HepG2 (cell line): ENCODE data around the gene AKAP7. TPM values are rescaled to one million over a fixed set of nuclear protein-coding genes. Genes with fewer than 3 reads are reported as not detected.

ENCODE experiments used
- ATAC-seq: fragments of 200-7000 bp; cut with Tn5 transposase; 3 replicates; pipeline ENCODE4 v1.9.1; 2020; ENCODE audit warnings: mild to moderate bottlenecking, moderate library complexity
- BruUV-seq: library from RNA; stranded (reverse); fragments of 400-500 nt; replicated peaks from 2 replicates; lab custom pipeline; 2021; lab: Mats Ljungman, UMichigan
- CTCF ChIA-PET: fragments of 300-600 bp; formaldehyde crosslinking; extraction: SDS; loops from one replicate; lab custom pipeline; 2021; ENCODE audit warnings: low total read pairs, inconsistent platforms, low intra/inter-chr PET ratio; lab: Yijun Ruan, JAX
- POLR2A ChIA-PET: fragments of 350-600 bp; sonication (Branson Sonifier 250); formaldehyde crosslinking; loops from one replicate; lab custom pipeline; 2020; ENCODE audit warnings: antibody characterized with exemption, inconsistent platforms; lab: Yijun Ruan, JAX
- DNase-seq: peaks from one replicate; pipeline ENCODE4 v3.0.0-alpha.2; 2015; ENCODE audit warnings: low spot score
- FAIRE-seq: peaks from 3 replicates; lab custom pipeline; 2011; peaks lifted over from hg19 to GRCh38; lab: Jason Lieb, UNC
- H2AFZ ChIP-seq: one replicate; pipeline ENCODE4 v1.6.1; 2011; ENCODE audit warnings: low read length, inconsistent platforms
- H3K27ac ChIP-seq: fragments of 300-600 bp; 3 replicates; pipeline ENCODE4 v1.8.0; 2011; ENCODE audit warnings: mixed run types, mild to moderate bottlenecking, mixed read lengths, low read length, inconsistent platforms; ENCODE audit not compliant: insufficient read depth; ENCODE audit errors: extremely low read length
- H3K27me3 ChIP-seq, 2 experiments: fragments of 200-600 bp in 1 of 2; 2 replicates in 1 of 2; 3 replicates in 1 of 2; pipeline versions ENCODE4 v1.6.0 to v1.8.0; 2011; ENCODE audit warnings: low read length in 2 of 2, mild to moderate bottlenecking in 2 of 2, moderate library complexity in 2 of 2, inconsistent platforms in 1 of 2; ENCODE audit not compliant: insufficient read depth in 2 of 2, control insufficient read depth in 1 of 2
- H3K36me3 ChIP-seq, 2 experiments: fragments of 200-600 bp in 1 of 2; replicated peaks in 1 of 2; 2 replicates in 1 of 2; 3 replicates in 1 of 2; pipeline versions ENCODE4 v1.5.1 to v1.8.0; 2011; ENCODE audit warnings: low read length in 2 of 2, inconsistent platforms in 1 of 2; ENCODE audit not compliant: insufficient read depth in 2 of 2, control insufficient read depth in 1 of 2
- H3K4me1 ChIP-seq: 2 replicates; pipeline ENCODE4 v1.5.1; 2012; ENCODE audit warnings: low read length, inconsistent platforms; ENCODE audit not compliant: insufficient read depth
- H3K4me2 ChIP-seq: 2 replicates; pipeline ENCODE4 v1.6.0; 2011; ENCODE audit warnings: low read depth, low read length, inconsistent platforms
- H3K4me3 ChIP-seq, 3 experiments: fragments of 200-600 bp in 1 of 3; sonication (generic), shearing (Covaris generic) in 1 of 3; replicated peaks in 1 of 3; 2 replicates each; pipeline ENCODE4 v1.5.1; 2011 to 2016; ENCODE audit warnings: low read length in 3 of 3, inconsistent platforms in 2 of 3, low read depth in 2 of 3, mild to moderate bottlenecking in 2 of 3, control low read depth in 1 of 3, mixed read lengths in 1 of 3; ENCODE audit not compliant: insufficient read depth in 1 of 3
- H3K79me2 ChIP-seq: one replicate; pipeline ENCODE4 v1.6.1; 2011; ENCODE audit warnings: low read length, inconsistent platforms; ENCODE audit not compliant: insufficient read depth
- H3K9ac ChIP-seq: 2 replicates; pipeline ENCODE4 v1.6.0; 2011; ENCODE audit warnings: mild to moderate bottlenecking, low read depth, low read length, inconsistent platforms; ENCODE audit not compliant: insufficient read depth
- H3K9me3 ChIP-seq: 2 replicates; pipeline ENCODE4 v1.5.1; 2012; ENCODE audit warnings: mild to moderate bottlenecking, low read length
- H4K20me1 ChIP-seq: 2 replicates; pipeline ENCODE4 v1.6.0; 2011; ENCODE audit warnings: inconsistent platforms, mild to moderate bottlenecking, low read length, moderate library complexity; ENCODE audit not compliant: insufficient read depth
- AKAP8 ChIP-seq: sonication (generic); formaldehyde crosslinking; IDR thresholded peaks from 2 replicates; pipeline ENCODE4 v1.5.1; 2020; ENCODE audit warnings: mild to moderate bottlenecking, missing genetic modification reagents
- ATM ChIP-seq: fragments of 450-650 bp; IDR thresholded peaks from 2 replicates; pipeline ENCODE4 v1.7.1; 2017; ENCODE audit warnings: mild to moderate bottlenecking, borderline replicate concordance
- CC2D1A ChIP-seq: sonication (generic); formaldehyde crosslinking; IDR thresholded peaks from 2 replicates; pipeline ENCODE4 v1.8.1; 2023; ENCODE audit warnings: mild to moderate bottlenecking, missing genetic modification reagents
- HIVEP1 ChIP-seq: sonication (generic); formaldehyde crosslinking; IDR thresholded peaks from 2 replicates; pipeline ENCODE4 v1.4.0; 2020; ENCODE audit warnings: mild to moderate bottlenecking, missing genetic modification reagents
- PHF8 ChIP-seq: sonication (generic); formaldehyde crosslinking; IDR thresholded peaks from 2 replicates; pipeline ENCODE4 v1.5.0; 2020; ENCODE audit warnings: missing genetic modification reagents
- ZFY ChIP-seq: sonication (generic); formaldehyde crosslinking; IDR thresholded peaks from 2 replicates; pipeline ENCODE4 v1.4.0; 2020; ENCODE audit warnings: missing genetic modification reagents
- ZNF331 ChIP-seq: sonication (generic); formaldehyde crosslinking; IDR thresholded peaks from 2 replicates; pipeline ENCODE4 v1.4.0; 2020; ENCODE audit warnings: missing genetic modification reagents
- ZNF34 ChIP-seq: sonication (generic); formaldehyde crosslinking; IDR thresholded peaks from 2 replicates; pipeline ENCODE4 v1.4.0; 2020; ENCODE audit warnings: mild to moderate bottlenecking, missing genetic modification reagents, borderline replicate concordance
- ZNF761 ChIP-seq: sonication (generic); formaldehyde crosslinking; conservative IDR thresholded peaks from 2 replicates; pipeline ENCODE4 v1.4.0; 2020; ENCODE audit warnings: mild to moderate bottlenecking, missing genetic modification reagents
- WGBS: methylation state at CpG from one replicate; pipeline ENCODE4 v1.1.6; 2017; ENCODE audit warnings: low lambda C conversion rate; 5-methylcytosine and 5-hydroxymethylcytosine counted together
- in situ Hi-C: cut with HindIII; loops from 2 replicates; pipeline ENCODE4 v1.10.0; 2017; ENCODE audit warnings: low pct_unique_long_range_greater_than_20kb; ENCODE audit not compliant: extremely low pct_ligation_motif_present
- intact Hi-C: fragments of 100-400 bp; cut with micrococcal nuclease; formaldehyde crosslinking; loops from one replicate; pipeline ENCODE4 v1.10.0; 2022; ENCODE audit not compliant: unreplicated experiment
- polyA plus RNA-seq, 8 experiments: library from polyadenylated mRNA; depleted of rRNA in 3 of 8; stranded (reverse) in 7 of 8; unstranded in 1 of 8; fragments of >200 nt; fragmentation: Illumina TruSeq in 4 of 8; extraction: Trizol in 4 of 8; gene quantifications; 2 replicates each; pipeline versions ENCODE4 v1.2.1 to v1.2.3, GENCODE V29; 2011 to 2016; ENCODE audit warnings: low read depth in 4 of 8, missing spikeins in 1 of 8, mixed read lengths in 1 of 8; ENCODE audit not compliant: insufficient read depth in 1 of 8
- total RNA-seq, 5 experiments: library from RNA; depleted of rRNA; stranded (reverse); fragments of >200 nt; fragmentation: Illumina TruSeq; extraction: Trizol; gene quantifications; 2 replicates each; pipeline ENCODE4 v1.2.3, GENCODE V29; 2016; ENCODE audit warnings: low read depth in 1 of 5
- TF ChIP-seq, protein P1 (sequence below): sonication (generic); formaldehyde crosslinking; conservative IDR thresholded peaks from 2 replicates; pipeline ENCODE4 v1.8.1; 2023; ENCODE audit warnings: missing genetic modification reagents
- TF ChIP-seq, protein P2 (sequence below): IDR thresholded peaks from 2 replicates; pipeline ENCODE4 v1.6.1; 2016; ENCODE audit warnings: missing biosample characterization, missing genetic modification reagents, low read depth
- TF ChIP-seq, protein P3 (sequence below): sonication (generic); formaldehyde crosslinking; IDR thresholded peaks from 2 replicates; pipeline ENCODE4 v1.4.0; 2020; ENCODE audit warnings: missing genetic modification reagents

The AKAP7 gene
- total and polyA plus RNA-seq, 2 of the 13 experiments (the other 11 are each of a cell fraction or from before 2014, with no cell fraction given) = 3.6 to 11.7 TPM

DNA sequence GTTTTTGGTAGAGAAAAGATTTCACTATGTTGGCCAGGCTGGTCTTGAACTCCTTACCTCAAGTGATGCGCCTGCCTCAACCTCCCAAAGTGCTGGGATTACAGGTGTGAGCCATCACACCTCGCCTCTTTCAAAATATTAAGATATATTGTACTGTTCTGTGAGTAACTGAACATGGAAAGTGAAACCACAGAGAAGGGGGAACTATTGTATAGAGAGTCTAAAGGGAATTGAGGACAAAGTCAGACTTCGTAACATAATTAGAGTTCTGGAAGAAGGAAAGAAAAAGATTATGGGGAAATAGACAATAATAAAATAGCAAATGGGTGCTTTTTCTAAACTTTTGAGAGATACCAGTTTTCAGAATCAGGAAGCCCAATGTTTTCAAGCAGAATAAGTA is 17.4 kb upstream of the AKAP7 start (continued):
- TF ChIP-seq ZNF761 (CRISPR knock-in tag) = no peak
- TF ChIP-seq, protein P1, sequence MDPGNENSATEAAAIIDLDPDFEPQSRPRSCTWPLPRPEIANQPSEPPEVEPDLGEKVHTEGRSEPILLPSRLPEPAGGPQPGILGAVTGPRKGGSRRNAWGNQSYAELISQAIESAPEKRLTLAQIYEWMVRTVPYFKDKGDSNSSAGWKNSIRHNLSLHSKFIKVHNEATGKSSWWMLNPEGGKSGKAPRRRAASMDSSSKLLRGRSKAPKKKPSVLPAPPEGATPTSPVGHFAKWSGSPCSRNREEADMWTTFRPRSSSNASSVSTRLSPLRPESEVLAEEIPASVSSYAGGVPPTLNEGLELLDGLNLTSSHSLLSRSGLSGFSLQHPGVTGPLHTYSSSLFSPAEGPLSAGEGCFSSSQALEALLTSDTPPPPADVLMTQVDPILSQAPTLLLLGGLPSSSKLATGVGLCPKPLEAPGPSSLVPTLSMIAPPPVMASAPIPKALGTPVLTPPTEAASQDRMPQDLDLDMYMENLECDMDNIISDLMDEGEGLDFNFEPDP = no peak
- TF ChIP-seq, protein P2, sequence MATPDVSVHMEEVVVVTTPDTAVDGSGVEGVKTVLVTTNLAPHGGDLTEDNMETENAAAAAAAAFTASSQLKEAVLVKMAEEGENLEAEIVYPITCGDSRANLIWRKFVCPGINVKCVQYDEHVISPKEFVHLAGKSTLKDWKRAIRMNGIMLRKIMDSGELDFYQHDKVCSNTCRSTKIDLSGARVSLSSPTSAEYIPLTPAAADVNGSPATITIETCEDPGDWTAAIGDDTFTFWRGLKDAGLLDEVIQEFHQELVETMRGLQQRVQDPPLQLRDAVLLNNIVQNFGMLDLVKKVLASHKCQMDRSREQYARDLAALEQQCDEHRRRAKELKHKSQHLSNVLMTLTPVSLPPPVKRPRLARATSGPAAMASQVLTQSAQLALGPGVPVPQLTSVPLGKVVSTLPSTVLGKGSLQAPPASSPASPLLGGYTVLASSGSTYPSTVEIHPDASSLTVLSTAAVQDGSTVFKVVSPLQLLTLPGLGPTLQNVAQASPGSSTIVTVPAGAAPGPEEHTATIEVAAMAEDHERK (CRISPR knock-in tag) = no peak
- TF ChIP-seq CC2D1A (CRISPR knock-in tag) = no peak
- TF ChIP-seq HIVEP1 (CRISPR knock-in tag) = no peak
- TF ChIP-seq ZNF331 = no peak
- no peak for TF ChIP-seq PHF8 (CRISPR knock-in tag)

DNA sequence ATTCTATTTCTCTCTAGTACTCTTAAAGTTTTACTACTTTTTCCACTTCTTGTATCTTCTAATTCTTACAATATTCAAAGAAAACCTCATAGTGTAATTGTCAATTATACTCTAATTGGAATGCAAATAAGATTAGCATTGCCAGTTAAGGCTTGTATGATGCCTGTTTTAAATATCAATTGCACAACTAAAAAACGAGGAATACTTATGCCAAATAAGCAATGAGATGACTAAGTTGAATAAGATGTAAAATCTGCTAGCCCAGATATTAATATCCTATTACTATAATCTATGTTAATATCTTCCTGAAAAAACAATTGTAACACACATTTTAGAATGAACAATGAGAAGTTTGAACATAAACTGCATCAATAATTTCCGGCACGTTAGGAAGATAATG is 13.3 kb upstream of the AKAP7 start:
- intact Hi-C loops (no loop called here), in situ Hi-C loops (no loop called here)
- no peak for FAIRE-seq
- H3K4me3 ChIP-seq = no peak overlapping the region
- no peak overlapping the region for H3K9ac ChIP-seq
- no TSS peak for BruUV-seq
- WGBS = 16% methylated on average over 3 of the region's 3 CpGs
- no peaks in the 10 kb centered on the region for H3K36me3 ChIP-seq
- no peak for ATAC-seq
- TF ChIP-seq, protein P3, sequence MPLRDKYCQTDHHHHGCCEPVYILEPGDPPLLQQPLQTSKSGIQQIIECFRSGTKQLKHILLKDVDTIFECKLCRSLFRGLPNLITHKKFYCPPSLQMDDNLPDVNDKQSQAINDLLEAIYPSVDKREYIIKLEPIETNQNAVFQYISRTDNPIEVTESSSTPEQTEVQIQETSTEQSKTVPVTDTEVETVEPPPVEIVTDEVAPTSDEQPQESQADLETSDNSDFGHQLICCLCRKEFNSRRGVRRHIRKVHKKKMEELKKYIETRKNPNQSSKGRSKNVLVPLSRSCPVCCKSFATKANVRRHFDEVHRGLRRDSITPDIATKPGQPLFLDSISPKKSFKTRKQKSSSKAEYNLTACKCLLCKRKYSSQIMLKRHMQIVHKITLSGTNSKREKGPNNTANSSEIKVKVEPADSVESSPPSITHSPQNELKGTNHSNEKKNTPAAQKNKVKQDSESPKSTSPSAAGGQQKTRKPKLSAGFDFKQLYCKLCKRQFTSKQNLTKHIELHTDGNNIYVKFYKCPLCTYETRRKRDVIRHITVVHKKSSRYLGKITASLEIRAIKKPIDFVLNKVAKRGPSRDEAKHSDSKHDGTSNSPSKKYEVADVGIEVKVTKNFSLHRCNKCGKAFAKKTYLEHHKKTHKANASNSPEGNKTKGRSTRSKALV = no peak
- TF ChIP-seq AKAP8 (CRISPR knock-in tag) (no peak), ATM (no peak), ZFY (CRISPR knock-in tag) (no peak), ZNF34 (CRISPR knock-in tag) (no peak)
- ChIA-PET POLR2A (no interaction called here), CTCF (no interaction called here)
- DNase-seq = no peak
- H3K79me2 ChIP-seq = no peaks in the 10 kb centered on the region
- H3K27me3 ChIP-seq = no peaks in the 10 kb centered on the region; a peak in 1 of 5 replicates
- no peak overlapping the region for H2AFZ ChIP-seq
- no peak overlapping the region for H3K4me2 ChIP-seq
- no peaks in the 10 kb centered on the region for H3K4me1 ChIP-seq
- H3K9me3 ChIP-seq = no peaks in the 10 kb centered on the region
- no peak overlapping the region for H3K27ac ChIP-seq
- H4K20me1 ChIP-seq = no peaks in the 10 kb centered on the region
